Left cardiac atrium (tissue), 4 donors: ENCODE results near the gene TMEM269. TPM values are rescaled to one million over a fixed set of nuclear protein-coding genes. Genes with fewer than 3 reads are reported as not detected.
"Not testable (repeated sequence)": the region's sequence is repeated elsewhere in the genome, so short reads cannot be mapped to it uniquely, and the experiment has no call there.

Source experiments
- ATAC-seq, 2 donors: fragments of 200-7000 bp; cut with Tn5 transposase; one replicate each; pipeline ENCODE4 v1.9.1; 2020; ENCODE audit warnings: mild to moderate bottlenecking in 2 of 2, moderate library complexity in 2 of 2
- DNase-seq: peaks from one replicate; pipeline ENCODE4 v3.0.0-alpha.2; 2020
- intact Hi-C, 2 donors: fragments of 100-400 bp; cut with DNase I; formaldehyde crosslinking; loops; one replicate each; pipeline versions ENCODE4 v1.14.1 to v1.15.1; 2022 to 2023
- total RNA-seq, 2 donors: library from RNA; stranded (reverse); fragmentation: NEBNext Ultra II Directional; extraction: Animal tissue kit (Norgen Biotek cat#: 25700); gene quantifications; one replicate each; pipeline ENCODE4 v1.2.1, GENCODE V29; 2021
- donor health status: DM: no; HTN: yes; CAD: no.
- donor health status: DM: no; HTN: yes; CAD: no; lungs with severe emphysema.
- donor health status: DM: yes; HTN: yes; CAD: no.
- donor health status: Dilated cardiomyopathy.

TMEM269 gene
- total RNA-seq, 2 donors from 2014 or later = 0.13 TPM; not detected in 1

- intact Hi-C loops = loop anchor here (5.0 to 10.0 kb wide), 3 partner anchors 164 to 601 kb away; no protein-coding TSS in a partner anchor
- no peak for DNase-seq
- peak in 1 of 2 donors; percentile 46 for ATAC-seq
Measured at GRCh38 chr1:42745851-42746250, 38.9 kb upstream of the TMEM269 start.

GRCh38 chr1:42746436-42747105, 38.2 kb upstream of the TMEM269 start:
- DNase-seq (no peak), ATAC-seq (peak in 1 of 2 donors; percentile 21)

GRCh38 chr1:42747125-42747524, 37.7 kb upstream of the TMEM269 start:
- DNase-seq = peak; percentile 52
- intact Hi-C loops = loop anchor here (1.0 to 10.0 kb wide), 4 partner anchors 165 to 602 kb away; no protein-coding TSS in a partner anchor
- ATAC-seq = peak; percentile 60 to 70

More at GRCh38 chr1:42746436-42747105, 38.2 kb upstream of the TMEM269 start:
- intact Hi-C loops = loop anchor here (1.0 to 10.0 kb wide), 4 partner anchors 164 to 602 kb away; no protein-coding TSS in a partner anchor

GRCh38 chr1:42748021-42748420, 36.8 kb upstream of the TMEM269 start:
- no peak for ATAC-seq
- intact Hi-C loops = loop anchor here (5.0 to 10.0 kb wide), 3 partner anchors 166 to 603 kb away; no protein-coding TSS in a partner anchor
- no peak for DNase-seq

- DNase-seq (no peak), ATAC-seq (no peak)
- intact Hi-C loops = loop anchor here (5.0 to 10.0 kb wide), 3 partner anchors 166 to 604 kb away; no protein-coding TSS in a partner anchor
Measured at GRCh38 chr1:42748461-42749410, 36.1 kb upstream of the TMEM269 start.

- no peak for ATAC-seq
- DNase-seq = no peak
- intact Hi-C loops = no loop called here
Measured at GRCh38 chr1:42750041-42750440, 34.8 kb upstream of the TMEM269 start.

- DNase-seq, intact Hi-C loops, ATAC-seq: not testable (repeated sequence)
Measured at GRCh38 chr1:42751511-42752070, 33.2 kb upstream of the TMEM269 start.

GRCh38 chr1:42752284-42752683, 32.5 kb upstream of the TMEM269 start:
- intact Hi-C loops = no loop called here
- no peak for DNase-seq
- no peak for ATAC-seq

- ATAC-seq (no peak), DNase-seq (no peak)
- intact Hi-C loops = no loop called here
Measured at GRCh38 chr1:42753070-42753469, 31.7 kb upstream of the TMEM269 start.

- no peak for DNase-seq
- intact Hi-C loops = no loop called here
- peak; percentile 50 to 53 for ATAC-seq
Measured at GRCh38 chr1:42756956-42757891, 27.6 kb upstream of the TMEM269 start.

- DNase-seq (no peak), ATAC-seq (no peak)
- intact Hi-C loops = no loop called here
Measured at GRCh38 chr1:42757892-42758275, 26.9 kb upstream of the TMEM269 start.

- DNase-seq (no peak), ATAC-seq (no peak)
- intact Hi-C loops = no loop called here
Measured at GRCh38 chr1:42758641-42759040, 26.1 kb upstream of the TMEM269 start.

GRCh38 chr1:42759114-42759513, 25.7 kb upstream of the TMEM269 start:
- intact Hi-C loops = no loop called here
- ATAC-seq (no peak), DNase-seq (no peak)

GRCh38 chr1:42761567-42761966, 23.2 kb upstream of the TMEM269 start:
- ATAC-seq = no peak
- intact Hi-C loops = no loop called here

GRCh38 chr1:42762269-42762668, 22.5 kb upstream of the TMEM269 start:
- ATAC-seq (no peak), DNase-seq (no peak)
- intact Hi-C loops = no loop called here

More at GRCh38 chr1:42761567-42761966, 23.2 kb upstream of the TMEM269 start:
- DNase-seq = no peak

GRCh38 chr1:42765269-42765668, 19.5 kb upstream of the TMEM269 start:
- intact Hi-C loops = loop anchor here in 1 of 2 donors (5.0 kb wide), 1 partner anchor 52 kb away; the partner anchor contains the start of genes ERMAP and SVBP
- DNase-seq = no peak
- ATAC-seq = no peak

GRCh38 chr1:42765832-42766740, 18.7 kb upstream of the TMEM269 start:
- DNase-seq (peak; percentile 54), ATAC-seq (peak; percentile 35 to 52)
- intact Hi-C loops = loop anchor here in 1 of 2 donors (5.0 kb wide), 1 partner anchor 51 kb away; the partner anchor contains the start of genes ERMAP and SVBP
